CD4-positive, CD25-positive, alpha-beta regulatory T cell (primary cell): ENCODE results near the gene TDRKH. TPM values are rescaled to one million over a fixed set of nuclear protein-coding genes. Genes with fewer than 3 reads are reported as not detected.

ENCODE experiments used
- ATAC-seq, 2 donors: fragments of 150-1000 bp; cut with Tn5 transposase; one replicate each; pipeline ENCODE4 v1.10.0; 2021; ENCODE audit warnings: low read depth in 2 of 2, moderate number of reproducible peaks in 2 of 2, moderate library complexity in 1 of 2
- DNase-seq, 3 donors: peaks; one replicate each; pipeline versions ENCODE4 v3.0.0 to v3.0.0-alpha.2; 2012 to 2022; ENCODE audit warnings: mixed read lengths in 1 of 3
- H3K27ac ChIP-seq: one replicate; pipeline ENCODE4 v1.7.0; 2013; ENCODE audit warnings: mild to moderate bottlenecking, low read length; ENCODE audit not compliant: insufficient read depth, poor library complexity, severe bottlenecking
- H3K27me3 ChIP-seq: one replicate; pipeline ENCODE4 v1.7.0; 2013; ENCODE audit warnings: low read length; ENCODE audit not compliant: control insufficient read depth, insufficient read depth
- H3K36me3 ChIP-seq: one replicate; pipeline ENCODE4 v1.7.0; 2013; ENCODE audit warnings: mild to moderate bottlenecking, low read length, moderate library complexity; ENCODE audit not compliant: control insufficient read depth, insufficient read depth
- H3K4me1 ChIP-seq: 2 replicates; pipeline ENCODE4 v1.7.0; 2013; ENCODE audit warnings: mild to moderate bottlenecking, low read length; ENCODE audit not compliant: insufficient read depth, control insufficient read depth, poor library complexity, severe bottlenecking
- H3K4me3 ChIP-seq: one replicate; pipeline ENCODE4 v1.7.0; 2013; ENCODE audit warnings: low read depth, mild to moderate bottlenecking, low read length, moderate library complexity
- H3K9me3 ChIP-seq, 2 experiments: 1 replicate in 1 of 2; 2 replicates in 1 of 2; pipeline ENCODE4 v1.7.0; 2013; ENCODE audit warnings: low read length in 2 of 2, mild to moderate bottlenecking in 1 of 2, moderate library complexity in 1 of 2; ENCODE audit not compliant: control insufficient read depth in 2 of 2
- H3K27ac Mint-ChIP-seq, 3 donors: one replicate each; pipeline ENCODE4 v1.8.0; 2020 to 2022; ENCODE audit warnings: mild to moderate bottlenecking in 3 of 3, mixed read lengths in 3 of 3, moderate library complexity in 2 of 3
- H3K27me3 Mint-ChIP-seq: one replicate; pipeline ENCODE4 v1.8.0; 2022; ENCODE audit warnings: mild to moderate bottlenecking, mixed read lengths
- H3K36me3 Mint-ChIP-seq: one replicate; pipeline ENCODE4 v1.8.0; 2020; ENCODE audit warnings: mixed read lengths
- H3K4me1 Mint-ChIP-seq, 4 donors: one replicate each; pipeline ENCODE4 v1.8.0; 2020 to 2022; ENCODE audit warnings: mixed read lengths in 4 of 4, mild to moderate bottlenecking in 1 of 4
- H3K4me3 Mint-ChIP-seq, 4 donors: one replicate each; pipeline ENCODE4 v1.8.0; 2020 to 2022; ENCODE audit warnings: mild to moderate bottlenecking in 4 of 4, mixed read lengths in 4 of 4, moderate library complexity in 3 of 4
- H3K9me3 Mint-ChIP-seq, 7 donors: one replicate each; pipeline ENCODE4 v1.8.0; 2020 to 2022; ENCODE audit warnings: mixed read lengths in 7 of 7, mild to moderate bottlenecking in 3 of 7, moderate library complexity in 2 of 7
- polyA plus RNA-seq, 4 donors: library from polyadenylated mRNA; unstranded; fragments of 300-500 nt; fragmentation: Illumina TruSeq; gene quantifications; one replicate each; pipeline ENCODE4 v1.2.3, GENCODE V29; 2021
- total RNA-seq: library from RNA; stranded (reverse); gene quantifications from one replicate; pipeline ENCODE4 v1.2.3, GENCODE V29; 2022

Gene TDRKH
- total and polyA plus RNA-seq, 5 donors from 2014 or later, result 9.5 to 18.0 (median 12.8) TPM

- H3K27ac Mint-ChIP-seq, result peak overlapping the region in 2 of 3 donors; percentile 83 to 91
Measured at GRCh38 chr1:151820940-151821339, 30.6 kb upstream of the TDRKH start.

DNA sequence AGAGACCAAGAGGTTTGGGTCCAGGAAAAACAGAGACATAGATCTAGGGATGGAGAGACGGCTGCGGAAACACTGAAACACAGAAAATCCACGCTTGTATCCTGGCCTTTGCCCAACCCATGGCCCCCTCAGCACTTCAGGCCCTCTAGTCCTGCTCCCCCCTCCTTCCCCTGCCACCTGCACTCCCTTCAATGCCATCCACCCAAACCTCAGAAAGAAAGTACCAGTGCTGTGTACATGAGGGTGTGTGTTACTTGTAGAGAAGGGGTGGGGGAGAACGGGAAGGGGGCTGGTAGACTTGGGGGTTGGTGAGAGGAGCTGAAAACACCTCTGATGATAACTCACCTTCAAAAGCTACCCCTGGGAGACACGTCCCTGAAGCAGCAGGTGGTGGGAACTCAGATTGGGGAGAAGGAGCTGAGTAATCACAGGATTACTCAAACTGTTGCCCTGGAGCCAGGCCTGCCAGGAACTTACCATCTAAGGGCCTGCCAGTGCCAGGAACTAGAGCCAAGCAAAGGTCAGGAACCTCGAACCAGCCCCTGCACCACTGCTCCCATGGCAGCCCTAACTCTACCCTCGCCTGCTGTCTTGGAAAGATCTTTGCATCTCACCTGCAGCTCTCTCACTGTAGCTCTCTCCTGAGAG lies 29.8 kb upstream of the TDRKH start:
- no peaks in the 10 kb centered on the region for H3K27me3 Mint-ChIP-seq
- peaks cover 7 to 72% (median 47%) of the 10 kb centered on the region in 4 donors for H3K4me1 Mint-ChIP-seq
- ATAC-seq (no peak), DNase-seq (no peak)
- H3K27ac Mint-ChIP-seq, result peak overlapping the region; percentile 68 to 91 (median 83)
- Histone ChIP-seq H3K9me3 (no peaks in the 10 kb centered on the region), H3K4me1 (peaks cover 65% of the 10 kb centered on the region), H3K27ac (peak overlapping the region; percentile 37), H3K4me3 (no peak overlapping the region), H3K27me3 (no peaks in the 10 kb centered on the region), H3K36me3 (no peaks in the 10 kb centered on the region)
- H3K36me3 Mint-ChIP-seq, result no peaks in the 10 kb centered on the region
- H3K4me3 Mint-ChIP-seq, result peak overlapping the region; percentile 15 to 66 (median 48)
- no peaks in the 10 kb centered on the region for H3K9me3 Mint-ChIP-seq

More at GRCh38 chr1:151820940-151821339, 30.6 kb upstream of the TDRKH start:
- Histone ChIP-seq H3K4me3 (peak overlapping the region; percentile 32), H3K36me3 (no peaks in the 10 kb centered on the region), H3K4me1 (peaks cover 57% of the 10 kb centered on the region), H3K9me3 (no peaks in the 10 kb centered on the region), H3K27me3 (no peaks in the 10 kb centered on the region), H3K27ac (peak overlapping the region; percentile 56)
- Mint-ChIP-seq H3K36me3 (no peaks in the 10 kb centered on the region), H3K9me3 (no peaks in the 10 kb centered on the region), H3K27me3 (no peaks in the 10 kb centered on the region), H3K4me3 (peak overlapping the region in 3 of 4 donors; percentile 30 to 85 (median 65)), H3K4me1 (peaks cover 7 to 67% (median 42%) of the 10 kb centered on the region in 4 donors)
- ATAC-seq (peak in 1 of 2 donors; percentile 22), DNase-seq (peak in 1 of 3 donors; percentile 38)

- DNase-seq (no peak), ATAC-seq (no peak)
- peak overlapping the region; percentile 35 to 79 (median 41) for H3K27ac Mint-ChIP-seq
- Histone ChIP-seq H3K27ac (no peak overlapping the region), H3K4me1 (peaks cover 70% of the 10 kb centered on the region), H3K36me3 (no peaks in the 10 kb centered on the region), H3K27me3 (no peaks in the 10 kb centered on the region), H3K4me3 (no peak overlapping the region), H3K9me3 (no peaks in the 10 kb centered on the region)
- H3K27me3 Mint-ChIP-seq, result no peaks in the 10 kb centered on the region
- H3K9me3 Mint-ChIP-seq, result no peaks in the 10 kb centered on the region
- peaks cover 7 to 79% (median 51%) of the 10 kb centered on the region in 4 donors for H3K4me1 Mint-ChIP-seq
- H3K36me3 Mint-ChIP-seq, result no peaks in the 10 kb centered on the region
- H3K4me3 Mint-ChIP-seq, result peak overlapping the region in 1 of 4 donors; percentile 31
Measured at GRCh38 chr1:151819227-151819835, 29.0 kb upstream of the TDRKH start.

GRCh38 chr1:151817353-151817730 lies 27.0 kb upstream of the TDRKH start:
- Mint-ChIP-seq H3K27me3 (no peaks in the 10 kb centered on the region), H3K36me3 (no peaks in the 10 kb centered on the region), H3K4me3 (no peak overlapping the region), H3K4me1 (peaks cover 7 to 79% (median 49%) of the 10 kb centered on the region in 4 donors), H3K9me3 (no peaks in the 10 kb centered on the region), H3K27ac (peak overlapping the region in 2 of 3 donors; percentile 12 to 63)
- no peak overlapping the region for H3K4me3 ChIP-seq
- H3K4me1 ChIP-seq, result peaks cover 60% of the 10 kb centered on the region
- H3K27ac ChIP-seq, result no peak overlapping the region
- DNase-seq, result no peak
- H3K9me3 ChIP-seq, result no peaks in the 10 kb centered on the region
- no peak for ATAC-seq
- H3K27me3 ChIP-seq, result no peaks in the 10 kb centered on the region
- H3K36me3 ChIP-seq, result no peaks in the 10 kb centered on the region

GRCh38 chr1:151816548-151817352 lies 26.4 kb upstream of the TDRKH start:
- peak overlapping the region in 1 of 4 donors; percentile 64 for H3K4me3 Mint-ChIP-seq

DNA sequence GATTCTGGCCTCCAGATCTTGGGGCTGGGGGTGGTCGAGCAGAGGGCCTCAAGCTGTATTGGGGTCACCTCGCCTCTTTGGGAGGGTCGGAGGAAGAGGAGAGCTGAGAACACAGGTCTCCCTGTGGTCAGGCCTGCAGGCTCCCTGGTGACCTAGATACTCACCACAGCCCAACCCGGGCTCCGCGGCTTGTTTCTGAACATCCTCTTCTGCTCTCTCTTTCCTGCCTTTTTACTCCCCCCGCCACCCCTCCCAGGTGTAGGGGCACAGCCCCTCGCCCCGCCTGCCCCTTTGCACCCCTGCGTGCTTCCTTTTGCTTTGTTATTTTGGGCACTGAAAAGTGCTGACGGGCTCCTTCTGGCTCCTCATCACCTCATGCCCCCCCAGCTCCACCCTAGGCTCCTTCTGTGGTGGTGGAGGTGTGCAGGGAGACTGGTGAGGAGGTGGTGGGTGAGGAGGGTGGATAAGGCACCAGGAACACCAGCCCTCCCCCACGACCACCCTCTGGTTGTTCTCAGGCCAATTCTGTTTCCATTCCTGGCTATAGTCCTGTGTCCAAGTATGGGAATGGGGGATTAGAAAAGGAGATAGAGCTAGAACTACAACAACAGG lies 25.5 kb upstream of the TDRKH start:
- Histone ChIP-seq H3K4me1 (peaks cover 48% of the 10 kb centered on the region), H3K4me3 (peak overlapping the region; percentile 37), H3K9me3 (no peaks in the 10 kb centered on the region), H3K27me3 (no peaks in the 10 kb centered on the region), H3K27ac (peak overlapping the region; percentile 61), H3K36me3 (no peaks in the 10 kb centered on the region)
- Mint-ChIP-seq H3K4me3 (peak overlapping the region; percentile 27 to 64 (median 51)), H3K27me3 (no peaks in the 10 kb centered on the region), H3K36me3 (no peaks in the 10 kb centered on the region), H3K27ac (peak overlapping the region; percentile 5 to 96 (median 90)), H3K9me3 (no peaks in the 10 kb centered on the region), H3K4me1 (peaks cover 6 to 74% (median 38%) of the 10 kb centered on the region in 4 donors)
- ATAC-seq (peak; percentile 65 to 67), DNase-seq (peak in 2 of 3 donors; percentile 38 to 79)

More at GRCh38 chr1:151816548-151817352, 26.4 kb upstream of the TDRKH start:
- DNase-seq (no peak), ATAC-seq (no peak)
- Histone ChIP-seq H3K9me3 (no peaks in the 10 kb centered on the region), H3K27ac (peak overlapping the region; percentile 27), H3K4me3 (no peak overlapping the region), H3K27me3 (no peaks in the 10 kb centered on the region), H3K4me1 (peaks cover 54% of the 10 kb centered on the region), H3K36me3 (no peaks in the 10 kb centered on the region)
- Mint-ChIP-seq H3K4me1 (peaks cover 7 to 82% (median 46%) of the 10 kb centered on the region in 4 donors), H3K27ac (peak overlapping the region; percentile 12 to 96 (median 63)), H3K36me3 (no peaks in the 10 kb centered on the region), H3K27me3 (no peaks in the 10 kb centered on the region), H3K9me3 (no peaks in the 10 kb centered on the region)

DNA sequence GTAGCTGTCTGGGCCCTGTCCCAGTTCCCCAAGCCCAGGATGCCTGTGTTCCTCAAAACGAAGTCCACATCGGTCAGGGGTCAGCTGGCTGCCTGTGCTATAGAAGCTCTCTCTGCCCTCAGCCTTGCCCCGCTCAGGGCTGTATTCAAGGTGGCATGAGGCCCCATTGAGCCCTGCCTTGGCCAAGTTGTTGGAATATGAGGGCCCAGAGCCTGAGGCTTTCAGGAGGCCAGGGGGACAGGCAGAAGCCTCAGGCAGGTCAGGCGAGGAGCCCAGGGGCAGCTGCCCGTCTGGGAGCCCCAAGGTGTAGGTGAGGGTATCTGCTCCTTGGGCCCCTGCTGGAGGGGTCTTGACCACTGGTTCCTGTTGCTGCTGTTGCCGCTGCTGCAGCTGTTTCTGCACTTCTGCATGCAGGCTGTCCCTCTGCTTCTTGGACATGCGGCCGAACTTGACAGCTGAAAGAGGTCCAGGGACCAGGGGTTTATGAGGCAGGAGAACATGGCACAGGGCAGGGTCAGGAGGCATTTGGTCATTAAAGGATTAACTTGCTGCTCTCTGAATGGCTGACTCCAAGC lies 24.8 kb upstream of the TDRKH start:
- Mint-ChIP-seq H3K27ac (peak overlapping the region in 2 of 3 donors; percentile 5 to 78), H3K9me3 (no peaks in the 10 kb centered on the region), H3K4me3 (peak overlapping the region in 2 of 4 donors; percentile 61 to 64), H3K36me3 (no peaks in the 10 kb centered on the region), H3K4me1 (peaks cover 0 to 67% (median 32%) of the 10 kb centered on the region in 4 donors), H3K27me3 (no peaks in the 10 kb centered on the region)
- no peak for ATAC-seq
- Histone ChIP-seq H3K36me3 (no peaks in the 10 kb centered on the region), H3K4me1 (peaks cover 41% of the 10 kb centered on the region), H3K27me3 (no peaks in the 10 kb centered on the region), H3K9me3 (no peaks in the 10 kb centered on the region), H3K27ac (peak overlapping the region; percentile 61), H3K4me3 (peak overlapping the region; percentile 37)
- DNase-seq, result no peak
